NCI-H526 (cell line): Measurements from ENCODE around the gene KCNE1.
"Not testable (repeated sequence)": the region's sequence is repeated elsewhere in the genome, so short reads cannot be mapped to it uniquely, and the experiment has no call there.

Experiments used
- DNase-seq, 2 experiments: peaks; one replicate each; lab custom pipeline; 2025; lab: John Stamatoyannopoulos, UW

Gene KCNE1

GRCh38 chr21:34511787-34512455 lies at the start of gene KCNE1:
TSS of gene KCNE1 (minus strand) at chr21:34512210. CDS start at chr21:34449634, 62,576 bp downstream.
- no peak for DNase-seq

GRCh38 chr21:34561806-34562205 lies 49.8 kb upstream of the KCNE1 start:
- DNase-seq, result no peak

GRCh38 chr21:34560609-34561008 lies 48.6 kb upstream of the KCNE1 start:
- DNase-seq, result no peak

- no peak for DNase-seq
Observed at GRCh38 chr21:34560021-34560420, 48.0 kb upstream of the KCNE1 start.

GRCh38 chr21:34559089-34559631 lies 47.1 kb upstream of the KCNE1 start:
- DNase-seq, result no peak

GRCh38 chr21:34558166-34558565 lies 46.2 kb upstream of the KCNE1 start:
- DNase-seq, result no peak

GRCh38 chr21:34557261-34557660 lies 45.3 kb upstream of the KCNE1 start:
- no peak for DNase-seq

- not testable (repeated sequence) for DNase-seq
Observed at GRCh38 chr21:34554670-34555069, 42.7 kb upstream of the KCNE1 start.

GRCh38 chr21:34554227-34554626 lies 42.2 kb upstream of the KCNE1 start:
- DNase-seq, result no peak

- DNase-seq, result no peak
Observed at GRCh38 chr21:34553151-34553952, 41.3 kb upstream of the KCNE1 start.

- no peak for DNase-seq
Observed at GRCh38 chr21:34552360-34553098, 40.5 kb upstream of the KCNE1 start.

- no peak for DNase-seq
Observed at GRCh38 chr21:34550182-34550799, 38.3 kb upstream of the KCNE1 start.

GRCh38 chr21:34548781-34549376 lies 36.9 kb upstream of the KCNE1 start:
- no peak for DNase-seq

- no peak for DNase-seq
Observed at GRCh38 chr21:34546542-34546941, 34.5 kb upstream of the KCNE1 start.

- no peak for DNase-seq
Observed at GRCh38 chr21:34545079-34545884, 33.3 kb upstream of the KCNE1 start.

- peak; percentile 82 to 96 for DNase-seq
Observed at GRCh38 chr21:34544032-34544496, 32.1 kb upstream of the KCNE1 start.

GRCh38 chr21:34543017-34543416 lies 31.0 kb upstream of the KCNE1 start:
- no peak for DNase-seq

- DNase-seq, result no peak
Observed at GRCh38 chr21:34540206-34540605, 28.2 kb upstream of the KCNE1 start.

- DNase-seq, result no peak
Observed at GRCh38 chr21:34537838-34538237, 25.8 kb upstream of the KCNE1 start.

- no peak for DNase-seq
Observed at GRCh38 chr21:34536820-34537219, 24.8 kb upstream of the KCNE1 start.

GRCh38 chr21:34536311-34536710 lies 24.3 kb upstream of the KCNE1 start:
- no peak for DNase-seq
